Measurements from ENCODE around the gene DUOX1. TPM values are rescaled to one million over a fixed set of nuclear protein-coding genes. Genes with fewer than 3 reads are reported as not detected.
A peak's percentile ranks its signal among the peaks of the same experiment; 100 is the strongest.

DUOX1 gene
- polyA plus RNA-seq, 1 of the 3 experiments (the other 2 are of a cell fraction), result not detected

DNA sequence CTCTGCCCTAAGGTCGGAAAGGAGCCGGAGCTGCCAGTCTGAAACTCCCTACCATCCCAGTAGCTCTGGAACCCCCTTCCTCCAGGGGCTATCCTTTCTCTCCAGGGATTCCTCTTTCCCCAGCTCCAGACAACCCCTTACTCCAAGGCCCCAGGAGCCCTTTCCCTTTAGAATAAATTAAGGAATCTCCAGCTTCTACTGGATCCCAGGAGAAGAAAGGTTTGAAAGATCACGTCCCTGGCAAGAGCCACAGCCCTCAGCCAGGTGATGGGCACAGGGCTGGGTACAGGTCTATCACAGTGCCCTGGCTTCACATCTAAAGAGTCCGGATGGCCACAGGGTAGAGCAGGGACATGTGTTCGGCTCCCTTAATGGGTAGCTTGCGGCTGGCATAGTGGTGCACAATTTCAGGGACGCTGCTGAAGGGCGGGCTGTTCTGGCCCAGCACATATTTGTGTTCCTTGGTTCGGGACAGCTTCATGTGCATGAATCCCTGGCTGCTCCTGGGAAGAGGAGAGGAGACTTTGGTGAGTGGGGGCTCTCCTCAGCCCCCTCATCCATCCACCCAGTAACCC lies 37.9 kb downstream of the DUOX1 start:
- H3K27ac ChIP-seq (ENCODE audit: low read depth in 2 of 2, low read length in 1 of 2), result peak overlapping the region; percentile 84 to 100; a peak in 3 of 4 replicates
- 0 out of 2 replicates have a peak overlapping the region, but pooled peaks have one; percentile 88 for H3K4me2 ChIP-seq
- H3K4me1 ChIP-seq (ENCODE audit: control insufficient read depth in 1 of 2, insufficient read depth in 2 of 2, low read depth in 1 of 2, low read length in 1 of 2), result peaks cover 13 to 68% of the 10 kb centered on the region in 2 experiments
- peak overlapping the region; percentile 90; the same call in 1 of the 2 replicates for H3K9ac ChIP-seq
- DNase-seq, result no peak
- H3K36me3 ChIP-seq (replicated peaks in 1 of 2; ENCODE audit: control insufficient read depth in 1 of 2, insufficient read depth in 2 of 2, low read length in 1 of 2), result no peaks in the 10 kb centered on the region
- no peaks in the 10 kb centered on the region for H4K20me1 ChIP-seq (ENCODE audit: insufficient read depth)
- H3K79me2 ChIP-seq (ENCODE audit: insufficient read depth), result peaks cover 10% of the 10 kb centered on the region; the same call in 1 of the 2 replicates
- peak overlapping the region; percentile 54 to 72 for H3K4me3 ChIP-seq (ENCODE audit: low read depth in 2 of 2, low read length in 1 of 2)
- H3F3A ChIP-seq (replicated peaks; ENCODE audit: insufficient read depth), result peaks cover 6% of the 10 kb centered on the region
- POLR2A ChIA-PET, result interaction anchor here (0.9 to 5.9 kb wide), 2 partner anchors 11 to 18 kb away, joined by 3 to 97 read pairs; partner anchors contain the start of gene SHF
- H3K9me2 ChIP-seq, result no peaks in the 10 kb centered on the region
- TF ChIP-seq EZH2phosphoT487 (IDR thresholded peaks at IDR 0.05; ENCODE audit: borderline replicate concordance, low read depth), result no peak
- no peak for TF ChIP-seq ELF1 (IDR thresholded peaks at IDR 0.05)
- TF ChIP-seq RAD21 (IDR thresholded peaks at IDR 0.05; ENCODE audit: low read length), result no peak
- TF ChIP-seq NFIC (IDR thresholded peaks at IDR 0.05; ENCODE audit: borderline replicate concordance), result no peak
- no peak for TF ChIP-seq POLR2AphosphoS5 (IDR thresholded peaks at IDR 0.05; ENCODE audit: low read depth, low read length)
- TF ChIP-seq, protein P1, sequence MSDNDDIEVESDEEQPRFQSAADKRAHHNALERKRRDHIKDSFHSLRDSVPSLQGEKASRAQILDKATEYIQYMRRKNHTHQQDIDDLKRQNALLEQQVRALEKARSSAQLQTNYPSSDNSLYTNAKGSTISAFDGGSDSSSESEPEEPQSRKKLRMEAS (IDR thresholded peaks at IDR 0.05; ENCODE audit: low read depth), result no peak
- TF ChIP-seq, protein P2, sequence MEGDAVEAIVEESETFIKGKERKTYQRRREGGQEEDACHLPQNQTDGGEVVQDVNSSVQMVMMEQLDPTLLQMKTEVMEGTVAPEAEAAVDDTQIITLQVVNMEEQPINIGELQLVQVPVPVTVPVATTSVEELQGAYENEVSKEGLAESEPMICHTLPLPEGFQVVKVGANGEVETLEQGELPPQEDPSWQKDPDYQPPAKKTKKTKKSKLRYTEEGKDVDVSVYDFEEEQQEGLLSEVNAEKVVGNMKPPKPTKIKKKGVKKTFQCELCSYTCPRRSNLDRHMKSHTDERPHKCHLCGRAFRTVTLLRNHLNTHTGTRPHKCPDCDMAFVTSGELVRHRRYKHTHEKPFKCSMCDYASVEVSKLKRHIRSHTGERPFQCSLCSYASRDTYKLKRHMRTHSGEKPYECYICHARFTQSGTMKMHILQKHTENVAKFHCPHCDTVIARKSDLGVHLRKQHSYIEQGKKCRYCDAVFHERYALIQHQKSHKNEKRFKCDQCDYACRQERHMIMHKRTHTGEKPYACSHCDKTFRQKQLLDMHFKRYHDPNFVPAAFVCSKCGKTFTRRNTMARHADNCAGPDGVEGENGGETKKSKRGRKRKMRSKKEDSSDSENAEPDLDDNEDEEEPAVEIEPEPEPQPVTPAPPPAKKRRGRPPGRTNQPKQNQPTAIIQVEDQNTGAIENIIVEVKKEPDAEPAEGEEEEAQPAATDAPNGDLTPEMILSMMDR (IDR thresholded peaks at IDR 0.05), result no peak
- no peak for TF ChIP-seq TEAD4 (IDR thresholded peaks at IDR 0.05; ENCODE audit: borderline replicate concordance, insufficient read depth)
- no peak for TF ChIP-seq SIN3A (IDR thresholded peaks at IDR 0.05; ENCODE audit: borderline replicate concordance, low read depth, low read length)
- TF ChIP-seq, protein P3, sequence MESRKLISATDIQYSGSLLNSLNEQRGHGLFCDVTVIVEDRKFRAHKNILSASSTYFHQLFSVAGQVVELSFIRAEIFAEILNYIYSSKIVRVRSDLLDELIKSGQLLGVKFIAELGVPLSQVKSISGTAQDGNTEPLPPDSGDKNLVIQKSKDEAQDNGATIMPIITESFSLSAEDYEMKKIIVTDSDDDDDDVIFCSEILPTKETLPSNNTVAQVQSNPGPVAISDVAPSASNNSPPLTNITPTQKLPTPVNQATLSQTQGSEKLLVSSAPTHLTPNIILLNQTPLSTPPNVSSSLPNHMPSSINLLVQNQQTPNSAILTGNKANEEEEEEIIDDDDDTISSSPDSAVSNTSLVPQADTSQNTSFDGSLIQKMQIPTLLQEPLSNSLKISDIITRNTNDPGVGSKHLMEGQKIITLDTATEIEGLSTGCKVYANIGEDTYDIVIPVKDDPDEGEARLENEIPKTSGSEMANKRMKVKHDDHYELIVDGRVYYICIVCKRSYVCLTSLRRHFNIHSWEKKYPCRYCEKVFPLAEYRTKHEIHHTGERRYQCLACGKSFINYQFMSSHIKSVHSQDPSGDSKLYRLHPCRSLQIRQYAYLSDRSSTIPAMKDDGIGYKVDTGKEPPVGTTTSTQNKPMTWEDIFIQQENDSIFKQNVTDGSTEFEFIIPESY (IDR thresholded peaks at IDR 0.05; ENCODE audit: borderline replicate concordance, low read depth), result no peak
- no peak for TF ChIP-seq MEF2A (IDR thresholded peaks at IDR 0.05; ENCODE audit: borderline replicate concordance, low read depth)
- TF ChIP-seq, protein P4, sequence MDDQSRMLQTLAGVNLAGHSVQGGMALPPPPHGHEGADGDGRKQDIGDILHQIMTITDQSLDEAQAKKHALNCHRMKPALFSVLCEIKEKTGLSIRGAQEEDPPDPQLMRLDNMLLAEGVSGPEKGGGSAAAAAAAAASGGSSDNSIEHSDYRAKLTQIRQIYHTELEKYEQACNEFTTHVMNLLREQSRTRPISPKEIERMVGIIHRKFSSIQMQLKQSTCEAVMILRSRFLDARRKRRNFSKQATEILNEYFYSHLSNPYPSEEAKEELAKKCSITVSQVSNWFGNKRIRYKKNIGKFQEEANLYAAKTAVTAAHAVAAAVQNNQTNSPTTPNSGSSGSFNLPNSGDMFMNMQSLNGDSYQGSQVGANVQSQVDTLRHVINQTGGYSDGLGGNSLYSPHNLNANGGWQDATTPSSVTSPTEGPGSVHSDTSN (IDR thresholded peaks at IDR 0.05), result no peak
- no peak for TF ChIP-seq GATA2 (CRISPR knock-in tag; IDR thresholded peaks at IDR 0.05)
- no peak for TF ChIP-seq FOXJ3 (CRISPR knock-in tag; IDR thresholded peaks at IDR 0.05)
- H2AFZ ChIP-seq (ENCODE audit: low read depth), result no peak overlapping the region
- CTCF ChIA-PET, result interaction anchor here (0.8 to 5.9 kb wide), 11 partner anchors 8 to 291 kb away, joined by 3 to 31 read pairs (median 8); partner anchors contain the start of gene SHF
- WGBS (ENCODE audit: low lambda C conversion rate), result 100% methylated on average over 1 of the region's 9 CpGs
- H3K9me3 ChIP-seq, result no peaks in the 10 kb centered on the region
- H3K27me3 ChIP-seq (ENCODE audit: insufficient read depth), result no peaks in the 10 kb centered on the region
